A673 (cell line): ENCODE data around the gene DCX.

Source experiments
- EZH2 ChIP-seq: fragments of 200-600 bp; sonication (generic); IDR thresholded peaks from 2 replicates; pipeline ENCODE4 v1.6.1; 2017; ENCODE audit warnings: borderline replicate concordance, low read depth, mild to moderate bottlenecking, mixed read lengths, antibody characterized with exemption, low read length; ENCODE audit not compliant: poor library complexity, severe bottlenecking
- TF ChIP-seq, protein P1 (sequence below): fragments of 300-800, 200-600 bp; sonication (generic); conservative IDR thresholded peaks from 2 replicates; pipeline ENCODE4 v1.5.1; 2017; ENCODE audit warnings: low read depth, mild to moderate bottlenecking, antibody characterized with exemption, low read length, moderate library complexity, mixed read lengths

GRCh38 chrX:111270339-111270738, 141.7 kb downstream of the DCX start, which contains the start of gene CAPN6:
- TF ChIP-seq, protein P1, sequence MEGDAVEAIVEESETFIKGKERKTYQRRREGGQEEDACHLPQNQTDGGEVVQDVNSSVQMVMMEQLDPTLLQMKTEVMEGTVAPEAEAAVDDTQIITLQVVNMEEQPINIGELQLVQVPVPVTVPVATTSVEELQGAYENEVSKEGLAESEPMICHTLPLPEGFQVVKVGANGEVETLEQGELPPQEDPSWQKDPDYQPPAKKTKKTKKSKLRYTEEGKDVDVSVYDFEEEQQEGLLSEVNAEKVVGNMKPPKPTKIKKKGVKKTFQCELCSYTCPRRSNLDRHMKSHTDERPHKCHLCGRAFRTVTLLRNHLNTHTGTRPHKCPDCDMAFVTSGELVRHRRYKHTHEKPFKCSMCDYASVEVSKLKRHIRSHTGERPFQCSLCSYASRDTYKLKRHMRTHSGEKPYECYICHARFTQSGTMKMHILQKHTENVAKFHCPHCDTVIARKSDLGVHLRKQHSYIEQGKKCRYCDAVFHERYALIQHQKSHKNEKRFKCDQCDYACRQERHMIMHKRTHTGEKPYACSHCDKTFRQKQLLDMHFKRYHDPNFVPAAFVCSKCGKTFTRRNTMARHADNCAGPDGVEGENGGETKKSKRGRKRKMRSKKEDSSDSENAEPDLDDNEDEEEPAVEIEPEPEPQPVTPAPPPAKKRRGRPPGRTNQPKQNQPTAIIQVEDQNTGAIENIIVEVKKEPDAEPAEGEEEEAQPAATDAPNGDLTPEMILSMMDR, result no peak
- no peak for TF ChIP-seq EZH2
